GM19193 (cell line): Measurements from ENCODE around the gene TP53TG3B.
"Not testable (repeated sequence)": the region's sequence is repeated elsewhere in the genome, so short reads cannot be mapped to it uniquely, and the experiment has no call there.

Source experiments
- POLR2A ChIP-seq: IDR thresholded peaks from 4 replicates; pipeline ENCODE4 v1.6.1; 2011; ENCODE audit not compliant: insufficient read depth, insufficient read length; ENCODE audit errors: extremely low read depth

TP53TG3B gene, protein sequence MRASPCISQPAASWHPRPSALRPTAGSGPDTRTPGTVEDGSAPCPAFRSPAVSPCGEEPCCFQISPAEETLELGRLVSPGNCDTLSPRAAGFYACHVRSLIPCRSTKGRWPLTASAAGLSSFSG

GRCh38 chr16:33360541-33360940, at the start of gene TP53TG3B:
Gene TP53TG3B (plus strand): TSS chr16:33360841. CDS start chr16:33360909, 68 bp downstream.
- TF ChIP-seq POLR2A, result not testable (repeated sequence)
